AG09309 (cell line): ENCODE data around the gene WDR13.

Source experiments
- DNase-seq: peaks from one replicate; pipeline ENCODE4 v3.0.0-alpha.2; 2010; ENCODE audit warnings: low read depth
- H3K4me3 ChIP-seq: 2 replicates; pipeline ENCODE4 v1.5.1; 2011; ENCODE audit warnings: mild to moderate bottlenecking, low read depth, low read length, moderate library complexity; ENCODE audit not compliant: control insufficient read depth
- CTCF ChIP-seq: IDR thresholded peaks from 2 replicates; pipeline ENCODE4 v1.5.1; 2011; ENCODE audit warnings: mild to moderate bottlenecking, low read depth, low read length, inconsistent platforms; ENCODE audit not compliant: insufficient read depth, control insufficient read depth; ENCODE audit errors: missing control alignments

Gene WDR13

GRCh38 chrX:48569958-48570357 is 27.3 kb upstream of the WDR13 start:
- DNase-seq, result no peak
- no peak overlapping the region for H3K4me3 ChIP-seq
- no peak for TF ChIP-seq CTCF

GRCh38 chrX:48573690-48574269 is 23.5 kb upstream of the WDR13 start:
- TF ChIP-seq CTCF, result no peak
- peak overlapping the region; percentile 76 for H3K4me3 ChIP-seq
- no peak for DNase-seq

- H3K4me3 ChIP-seq, result peak within 1 kb of the TSS; percentile 76
- peak; percentile 69 for DNase-seq
- peak; percentile 45 for TF ChIP-seq CTCF
Observed at GRCh38 chrX:48574270-48575266, 22.7 kb upstream of the WDR13 start, which contains the start of gene RBM3. Gene RBM3, plus strand, starts transcription at chrX:48574484. Its CDS starts 697 bp downstream, at chrX:48575181.

GRCh38 chrX:48575642-48576041 is 21.6 kb upstream of the WDR13 start:
- no peak for DNase-seq
- H3K4me3 ChIP-seq, result peak overlapping the region; percentile 76
- TF ChIP-seq CTCF, result no peak

GRCh38 chrX:48576108-48576507 is 21.2 kb upstream of the WDR13 start:
- DNase-seq, result no peak
- H3K4me3 ChIP-seq, result peak overlapping the region; percentile 76
- TF ChIP-seq CTCF, result no peak

- no peak overlapping the region for H3K4me3 ChIP-seq
- no peak for DNase-seq
- TF ChIP-seq CTCF, result no peak
Observed at GRCh38 chrX:48578661-48579128, 18.6 kb upstream of the WDR13 start.
